ENCODE measurements around the gene CLTB.

DNA sequence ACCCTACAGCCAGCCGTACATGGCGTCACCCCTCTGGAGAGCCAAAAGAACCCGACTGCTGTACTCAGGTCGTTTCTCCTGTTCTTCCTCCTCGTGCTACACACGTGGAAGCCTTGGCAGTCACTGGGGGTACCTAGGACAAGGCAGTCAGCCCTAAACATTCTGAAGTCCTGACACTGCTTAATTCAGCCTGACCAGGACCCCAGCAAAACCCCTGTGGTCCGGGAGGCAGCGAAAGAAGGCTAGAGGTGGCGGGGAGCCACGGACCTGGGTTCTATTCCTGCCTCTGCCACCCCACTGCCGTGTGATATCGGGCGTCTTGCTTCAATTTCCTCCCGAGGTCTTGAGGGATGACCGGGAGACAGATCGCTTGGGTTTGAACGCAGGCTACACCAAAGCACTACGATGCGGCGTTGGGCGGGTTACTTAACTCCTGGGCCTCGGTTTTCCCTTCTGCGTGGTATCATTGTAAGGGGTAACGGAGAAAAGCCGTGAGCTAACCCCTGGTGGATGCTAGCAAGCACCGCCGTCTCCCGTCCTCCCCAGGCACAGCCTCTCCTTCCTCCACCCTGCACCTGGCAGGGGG lies 51.5 kb downstream of the CLTB start:
- no peak for TF ChIP-seq SUZ12 (IDR thresholded peaks at IDR 0.05; ENCODE audit: extremely low read depth, insufficient read depth, insufficient read length)
- no peak for TF ChIP-seq YY1 (IDR thresholded peaks at IDR 0.05; ENCODE audit: insufficient read depth, insufficient read length)

Data from NT2/D1 (cell line).